T-helper 1 cell treated with Interleukin-12 subunit alpha and Interleukin-12 subunit beta and Interleukin-4 antibody, amounts not matched to agents 30 μg/mL and 1 μg/mL, for 36 hours (primary cell): ENCODE results near the gene KAZN.
"Not testable (repeated sequence)": the region's sequence is repeated elsewhere in the genome, so short reads cannot be mapped to it uniquely, and the experiment has no call there.

Experiments
- H3K27ac Mint-ChIP-seq: one replicate; pipeline ENCODE4 v1.8.0; 2021; ENCODE audit warnings: mild to moderate bottlenecking, mixed read lengths
- H3K27me3 Mint-ChIP-seq: one replicate; pipeline ENCODE4 v1.8.0; 2021; ENCODE audit warnings: low read depth, mixed read lengths
- H3K36me3 Mint-ChIP-seq: one replicate; pipeline ENCODE4 v1.8.0; 2021; ENCODE audit warnings: low read depth, mixed read lengths
- H3K4me1 Mint-ChIP-seq: one replicate; pipeline ENCODE4 v1.8.0; 2021; ENCODE audit warnings: low read depth, mixed read lengths
- H3K4me3 Mint-ChIP-seq: one replicate; pipeline ENCODE4 v1.8.0; 2021; ENCODE audit warnings: mild to moderate bottlenecking, moderate library complexity, mixed read lengths
- H3K9me3 Mint-ChIP-seq: one replicate; pipeline ENCODE4 v1.8.0; 2021; ENCODE audit warnings: mixed read lengths

Gene KAZN

GRCh38 chr1:14959059-14959694 is 360.7 kb downstream of the KAZN start:
- no peaks in the 10 kb centered on the region for H3K36me3 Mint-ChIP-seq
- no peak overlapping the region for H3K4me3 Mint-ChIP-seq
- H3K27ac Mint-ChIP-seq = no peak overlapping the region
- H3K4me1 Mint-ChIP-seq = no peaks in the 10 kb centered on the region
- H3K9me3 Mint-ChIP-seq = no peaks in the 10 kb centered on the region
- H3K27me3 Mint-ChIP-seq = no peaks in the 10 kb centered on the region

DNA sequence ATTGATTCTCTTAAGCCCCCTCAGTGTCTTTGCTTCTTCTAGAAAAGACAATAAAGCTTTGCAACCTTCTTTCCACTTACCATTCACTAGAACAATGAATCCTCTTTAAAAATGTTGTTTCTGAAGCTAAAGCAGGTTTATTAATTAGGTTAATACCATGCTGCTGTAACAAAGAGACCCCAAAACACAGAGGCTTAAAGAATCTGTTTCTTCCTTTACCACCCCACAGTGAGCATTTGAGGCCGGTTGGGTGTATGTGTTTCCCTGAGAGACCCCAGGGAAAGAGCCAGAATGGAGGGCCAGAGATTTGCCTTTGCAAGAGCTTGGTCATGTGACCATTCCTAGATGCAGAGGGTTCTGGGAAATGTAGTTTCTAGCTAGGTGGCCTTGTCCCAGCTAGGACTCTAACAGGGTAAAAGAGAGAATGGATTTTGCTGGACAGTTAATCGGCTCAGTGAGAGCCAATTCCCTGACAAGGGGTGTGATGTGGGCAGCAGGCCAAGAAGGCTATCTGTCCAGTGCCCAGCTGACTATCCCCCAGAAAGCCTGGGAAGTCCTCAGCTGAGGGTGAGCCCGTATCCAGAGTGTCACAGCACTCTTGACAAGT is 363.3 kb downstream of the KAZN start:
- no peak overlapping the region for H3K4me3 Mint-ChIP-seq

GRCh38 chr1:14962407-14962806 is 363.9 kb downstream of the KAZN start:
- H3K4me3 Mint-ChIP-seq = no peak overlapping the region
- no peaks in the 10 kb centered on the region for H3K27me3 Mint-ChIP-seq
- H3K9me3 Mint-ChIP-seq = no peaks in the 10 kb centered on the region
- H3K27ac Mint-ChIP-seq = no peak overlapping the region
- H3K36me3 Mint-ChIP-seq = peaks cover 3% of the 10 kb centered on the region
- no peaks in the 10 kb centered on the region for H3K4me1 Mint-ChIP-seq

More for the DNA sequence above, 363.3 kb downstream of the KAZN start:
- Mint-ChIP-seq H3K27ac (no peak overlapping the region), H3K27me3 (no peaks in the 10 kb centered on the region), H3K9me3 (no peaks in the 10 kb centered on the region), H3K36me3 (no peaks in the 10 kb centered on the region), H3K4me1 (no peaks in the 10 kb centered on the region)

DNA sequence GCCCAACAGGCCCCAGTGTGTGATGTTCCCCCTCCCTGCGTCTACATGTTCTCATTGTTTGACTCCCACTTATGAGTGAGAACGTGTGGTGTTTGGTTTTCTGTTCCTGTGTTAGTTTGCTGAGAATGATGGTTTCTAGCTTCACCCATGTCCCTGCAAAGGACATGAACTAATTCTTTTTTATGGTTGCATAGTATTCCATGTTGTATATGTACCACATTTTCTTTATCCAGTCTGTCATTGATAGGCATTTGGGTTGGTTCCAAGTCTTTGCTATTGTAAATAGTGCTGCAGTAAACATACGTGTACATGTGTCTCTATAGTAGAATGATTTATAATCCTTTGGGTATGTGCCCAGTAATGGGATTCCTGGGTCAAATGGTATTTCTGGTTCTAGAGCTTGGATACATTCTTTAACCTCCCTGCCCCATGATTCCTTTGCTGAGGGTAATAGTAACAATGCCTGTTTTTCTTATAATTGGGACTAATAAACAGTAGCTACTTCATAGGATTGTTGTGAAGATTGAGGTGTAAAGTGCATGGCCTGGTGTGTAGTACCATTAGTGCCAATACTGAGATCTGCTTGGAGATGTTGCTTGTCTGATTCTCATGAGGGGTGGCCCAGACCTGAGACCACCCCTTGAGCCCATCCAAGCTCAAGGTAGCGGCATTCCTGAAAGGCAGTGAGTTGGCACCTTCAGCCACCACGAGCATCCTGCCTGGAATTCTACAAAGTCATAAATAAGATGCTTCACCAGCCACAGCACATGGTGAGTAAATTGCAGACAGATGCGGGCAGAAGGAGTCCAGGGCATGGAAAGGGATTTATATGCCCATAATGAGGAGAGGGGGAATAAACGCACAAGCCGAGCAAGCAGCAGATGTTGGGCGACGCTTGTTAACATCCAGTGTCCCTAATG is 365.6 kb downstream of the KAZN start:
- H3K4me1 Mint-ChIP-seq, H3K9me3 Mint-ChIP-seq, H3K36me3 Mint-ChIP-seq, H3K27ac Mint-ChIP-seq, H3K4me3 Mint-ChIP-seq, H3K27me3 Mint-ChIP-seq: not testable (repeated sequence)

- H3K36me3 Mint-ChIP-seq = peaks cover 3% of the 10 kb centered on the region
- H3K27me3 Mint-ChIP-seq = no peaks in the 10 kb centered on the region
- H3K4me3 Mint-ChIP-seq = no peak overlapping the region
- H3K9me3 Mint-ChIP-seq = no peaks in the 10 kb centered on the region
- no peak overlapping the region for H3K27ac Mint-ChIP-seq
- H3K4me1 Mint-ChIP-seq = peaks cover 9% of the 10 kb centered on the region
Measured at GRCh38 chr1:14964711-14965055, 366.2 kb downstream of the KAZN start.

- no peaks in the 10 kb centered on the region for H3K27me3 Mint-ChIP-seq
- peak overlapping the region; percentile 48 for H3K4me3 Mint-ChIP-seq
- H3K4me1 Mint-ChIP-seq = peaks cover 14% of the 10 kb centered on the region
- H3K27ac Mint-ChIP-seq = no peak overlapping the region
- peaks cover 7% of the 10 kb centered on the region for H3K9me3 Mint-ChIP-seq
- peaks cover 3% of the 10 kb centered on the region for H3K36me3 Mint-ChIP-seq
Measured at GRCh38 chr1:14968251-14968851, 369.9 kb downstream of the KAZN start.

DNA sequence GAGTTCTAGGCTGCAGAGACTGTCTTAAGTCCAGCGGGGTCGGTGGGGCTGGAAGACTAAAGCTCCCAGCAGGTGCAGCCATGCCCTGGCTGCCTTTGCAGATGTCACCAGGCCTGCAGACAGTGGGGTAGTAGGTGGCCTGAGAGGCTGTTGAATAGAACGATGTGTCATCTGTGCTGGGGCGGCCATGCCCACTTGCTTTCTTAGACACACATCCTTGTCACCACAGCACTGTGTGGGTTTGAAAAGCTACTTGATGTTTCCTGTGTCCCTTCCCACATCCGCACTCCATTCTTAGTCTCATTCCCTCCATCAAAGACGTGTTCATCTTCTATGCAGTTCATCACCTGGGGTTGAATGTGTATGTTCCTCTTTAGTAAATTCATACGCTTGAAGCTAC is 370.5 kb downstream of the KAZN start:
- H3K4me1 Mint-ChIP-seq = peaks cover 14% of the 10 kb centered on the region
- peak overlapping the region; percentile 48 for H3K4me3 Mint-ChIP-seq
- peak overlapping the region; percentile 85 for H3K27ac Mint-ChIP-seq
- H3K36me3 Mint-ChIP-seq = peaks cover 3% of the 10 kb centered on the region
- no peaks in the 10 kb centered on the region for H3K27me3 Mint-ChIP-seq
- peaks cover 10% of the 10 kb centered on the region for H3K9me3 Mint-ChIP-seq

DNA sequence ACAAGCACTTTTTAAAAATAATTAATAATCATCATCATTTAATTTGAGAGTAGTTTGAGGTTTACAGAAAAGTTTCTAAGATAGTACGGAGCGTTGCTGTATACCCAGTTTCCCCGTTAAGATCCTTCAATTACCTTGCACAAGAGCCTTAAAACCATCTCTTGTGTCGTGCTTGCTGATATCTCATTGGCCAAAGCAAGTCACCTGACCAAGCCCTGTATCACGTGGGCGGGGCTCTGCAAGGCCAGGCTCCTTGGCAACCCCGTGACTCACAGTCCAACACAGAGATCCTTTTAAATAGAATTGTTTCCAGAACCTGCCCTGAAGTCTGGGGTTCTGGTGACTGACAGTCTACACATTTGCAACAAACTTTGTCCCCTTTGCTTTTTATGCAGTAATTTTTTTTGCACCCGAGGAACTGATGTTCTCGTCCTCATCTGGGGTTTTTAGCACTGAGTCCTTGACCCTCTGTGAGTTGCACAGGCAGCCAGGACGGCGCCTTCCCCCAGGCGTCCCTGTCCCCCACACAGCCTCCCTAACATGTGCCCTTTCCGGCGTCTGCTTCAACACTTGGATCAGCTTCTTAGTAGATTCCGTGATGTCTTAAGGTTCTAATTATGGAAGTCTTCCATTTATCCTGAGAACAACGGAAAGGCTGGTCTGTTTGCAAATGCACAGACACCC is 371.8 kb downstream of the KAZN start:
- Mint-ChIP-seq H3K27ac (no peak overlapping the region), H3K4me3 (no peak overlapping the region), H3K4me1 (peaks cover 14% of the 10 kb centered on the region), H3K9me3 (peaks cover 13% of the 10 kb centered on the region), H3K36me3 (peaks cover 3% of the 10 kb centered on the region), H3K27me3 (no peaks in the 10 kb centered on the region)

- no peak overlapping the region for H3K27ac Mint-ChIP-seq
- no peak overlapping the region for H3K4me3 Mint-ChIP-seq
- H3K36me3 Mint-ChIP-seq = peaks cover 3% of the 10 kb centered on the region
- no peaks in the 10 kb centered on the region for H3K27me3 Mint-ChIP-seq
- H3K4me1 Mint-ChIP-seq = peaks cover 14% of the 10 kb centered on the region
- H3K9me3 Mint-ChIP-seq = peaks cover 13% of the 10 kb centered on the region
Measured at GRCh38 chr1:14970799-14971141, 372.3 kb downstream of the KAZN start.

- no peaks in the 10 kb centered on the region for H3K27me3 Mint-ChIP-seq
- peaks cover 3% of the 10 kb centered on the region for H3K36me3 Mint-ChIP-seq
- peaks cover 13% of the 10 kb centered on the region for H3K9me3 Mint-ChIP-seq
- H3K4me3 Mint-ChIP-seq = no peak overlapping the region
- no peak overlapping the region for H3K27ac Mint-ChIP-seq
- H3K4me1 Mint-ChIP-seq = peaks cover 14% of the 10 kb centered on the region
Measured at GRCh38 chr1:14971221-14971620, 372.7 kb downstream of the KAZN start.

DNA sequence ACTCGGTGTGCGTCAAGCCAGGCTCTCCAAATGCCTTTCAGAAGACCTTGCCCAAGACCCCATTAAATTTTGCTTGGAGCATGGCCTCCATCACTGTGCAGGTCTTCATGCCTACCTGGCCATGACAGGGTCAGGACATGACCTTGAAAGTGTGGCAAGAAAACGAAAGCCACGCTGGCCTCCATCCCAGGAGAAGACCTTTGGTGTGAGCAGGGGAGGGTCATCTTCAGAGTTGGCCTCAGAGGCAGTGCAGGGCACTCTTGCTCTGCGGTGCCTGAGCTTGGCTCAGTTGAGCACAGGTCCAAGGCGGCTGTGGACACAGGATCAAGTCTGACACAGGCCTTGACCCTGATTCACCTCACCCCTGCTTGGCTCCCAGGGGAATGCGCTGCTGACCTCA is 373.6 kb downstream of the KAZN start:
- H3K4me3 Mint-ChIP-seq = no peak overlapping the region
- H3K27me3 Mint-ChIP-seq = no peaks in the 10 kb centered on the region
- H3K36me3 Mint-ChIP-seq = peaks cover 3% of the 10 kb centered on the region
- no peak overlapping the region for H3K27ac Mint-ChIP-seq
- H3K4me1 Mint-ChIP-seq = peaks cover 14% of the 10 kb centered on the region
- H3K9me3 Mint-ChIP-seq = peaks cover 13% of the 10 kb centered on the region

DNA sequence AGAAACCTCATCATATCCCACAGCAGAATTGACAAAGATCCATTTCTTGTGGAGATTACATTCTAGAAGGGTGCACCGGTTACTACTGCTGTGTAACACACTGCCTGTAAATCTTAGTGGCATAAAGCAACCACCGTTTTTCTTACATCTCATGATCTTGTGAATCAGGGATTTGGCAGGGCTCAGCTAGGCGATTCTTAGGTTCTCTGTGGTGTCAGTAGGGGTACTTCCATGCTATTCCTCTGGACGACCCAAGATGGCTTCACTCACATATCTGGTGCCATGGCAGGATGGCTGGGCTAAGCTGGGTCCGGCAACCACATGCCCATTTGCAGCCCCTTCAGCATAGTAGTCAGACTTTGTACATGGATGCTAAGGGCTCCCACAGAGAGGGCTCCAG is 375.3 kb downstream of the KAZN start:
- Mint-ChIP-seq H3K36me3 (no peaks in the 10 kb centered on the region), H3K4me3 (no peak overlapping the region), H3K27me3 (no peaks in the 10 kb centered on the region), H3K9me3 (peaks cover 13% of the 10 kb centered on the region), H3K4me1 (peaks cover 13% of the 10 kb centered on the region), H3K27ac (no peak overlapping the region)

DNA sequence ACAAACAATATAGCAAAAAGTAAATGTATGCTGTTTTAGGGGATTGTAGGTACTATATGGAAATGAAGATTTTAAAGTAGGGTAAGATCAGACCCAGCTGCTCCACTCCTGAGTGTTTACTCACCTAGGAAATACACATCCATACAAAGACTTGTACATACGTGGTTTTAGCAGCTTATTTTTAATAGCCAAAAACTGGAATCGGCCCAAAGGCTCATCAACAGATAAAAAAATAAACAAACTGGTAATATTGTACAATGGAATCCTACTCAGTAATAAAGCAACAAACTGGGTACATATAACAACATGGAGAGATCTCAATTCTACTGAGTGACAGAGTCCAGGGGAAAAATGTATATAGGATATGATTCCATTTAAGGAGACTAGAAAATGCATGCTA is 375.9 kb downstream of the KAZN start:
- Mint-ChIP-seq H3K27ac (no peak overlapping the region), H3K4me1 (peaks cover 7% of the 10 kb centered on the region), H3K4me3 (no peak overlapping the region), H3K36me3 (no peaks in the 10 kb centered on the region), H3K27me3 (no peaks in the 10 kb centered on the region), H3K9me3 (peaks cover 13% of the 10 kb centered on the region)

GRCh38 chr1:14975119-14975518 is 376.6 kb downstream of the KAZN start:
- no peaks in the 10 kb centered on the region for H3K36me3 Mint-ChIP-seq

More at GRCh38 chr1:14975119-14975518, 376.6 kb downstream of the KAZN start:
- H3K27me3 Mint-ChIP-seq = no peaks in the 10 kb centered on the region
- H3K4me3 Mint-ChIP-seq = no peak overlapping the region
- H3K27ac Mint-ChIP-seq = no peak overlapping the region
- H3K9me3 Mint-ChIP-seq = peaks cover 13% of the 10 kb centered on the region
- H3K4me1 Mint-ChIP-seq = peaks cover 5% of the 10 kb centered on the region
